Fibroblast of lung (primary cell): ENCODE results near the gene SPATA32.

Experiments
- CTCF ChIP-seq, 2 donors: IDR thresholded peaks in 1 of 2; conservative IDR thresholded peaks in 1 of 2; 1 replicate in 1 of 2; 2 replicates in 1 of 2; pipeline ENCODE4 v1.5.1; 2011 to 2012; ENCODE audit warnings: low read length in 2 of 2, control low read depth in 1 of 2, inconsistent platforms in 1 of 2, low read depth in 1 of 2, mild to moderate bottlenecking in 1 of 2
- EZH2 ChIP-seq: IDR thresholded peaks from 2 replicates; pipeline ENCODE4 v1.5.1; 2012; ENCODE audit warnings: low read length, control low read depth, mild to moderate bottlenecking; ENCODE audit errors: missing control alignments

GRCh38 chr17:45261577-45262515 is at the start of gene SPATA32:
- TF ChIP-seq CTCF (conservative IDR thresholded peaks at IDR 0.05 in 1 of 2, IDR thresholded peaks at IDR 0.05 in 1 of 2; ENCODE audit: low read depth in 1 of 2, low read length in 2 of 2), result no peak
- TF ChIP-seq EZH2, result no peak
